Vagina (tissue), 2 donors: ENCODE measurements around the gene RAPSN.

ENCODE experiments used
- CTCF ChIP-seq, 3 experiments: fragments of 450-650 bp in 2 of 3; fragments of 200-600 bp in 1 of 3; sonication (generic) in 1 of 3; IDR thresholded peaks; one replicate each; pipeline ENCODE4 v1.5.1; 2017 to 2019; ENCODE audit warnings: antibody characterized with exemption in 3 of 3, mild to moderate bottlenecking in 2 of 3, moderate library complexity in 2 of 3
- POLR2A ChIP-seq, 2 donors: fragments of 450-650 bp; IDR thresholded peaks; one replicate each; pipeline ENCODE4 v1.6.1; 2017; ENCODE audit warnings: antibody characterized with exemption in 2 of 2, mild to moderate bottlenecking in 2 of 2, moderate library complexity in 2 of 2

DNA sequence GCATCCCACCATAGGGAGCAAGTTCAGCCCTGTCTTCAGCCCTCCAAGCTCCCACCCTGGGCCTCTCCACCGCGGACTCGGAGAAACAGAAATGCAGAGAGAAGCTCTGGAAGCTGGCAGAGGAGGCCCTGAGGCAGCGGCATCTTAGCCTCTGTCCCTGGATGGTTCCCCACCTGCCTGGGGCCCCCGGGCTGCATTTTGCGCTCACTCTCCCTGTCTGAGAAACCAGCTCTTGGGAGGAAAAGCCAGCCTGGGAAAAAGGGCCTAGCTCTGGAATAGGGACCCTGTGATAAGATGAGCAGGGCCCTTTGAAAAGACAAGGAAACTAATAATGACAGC, 58.5 kb downstream of the RAPSN start:
- TF ChIP-seq CTCF (IDR thresholded peaks at IDR 0.05), result no peak
- TF ChIP-seq POLR2A (IDR thresholded peaks at IDR 0.05), result no peak
